Gastrocnemius medialis (tissue), 4 donors: ENCODE measurements around the gene RIBC1. TPM values are rescaled to one million over a fixed set of nuclear protein-coding genes. Genes with fewer than 3 reads are reported as not detected.

Experiments used
- ATAC-seq, 2 donors: fragments of 150-250 bp; one replicate each; pipeline ENCODE4 v1.9.1; 2016
- DNase-seq, 2 donors: peaks; one replicate each; pipeline ENCODE4 v3.0.0-alpha.2; 2019
- H3K27ac ChIP-seq, 4 donors: fragments of 200-600 bp; sonication (generic); 1 replicate in 1 of 4; 2 replicates in 3 of 4; pipeline ENCODE4 v1.5.1; 2016 to 2018; ENCODE audit warnings: mild to moderate bottlenecking in 2 of 4, moderate library complexity in 1 of 4
- H3K27me3 ChIP-seq, 3 donors: fragments of 200-600 bp; sonication (generic) in 2 of 3; 1 replicate in 1 of 3; 2 replicates in 2 of 3; pipeline versions ENCODE4 v1.5.1 to v1.6.0; 2016 to 2019; ENCODE audit warnings: mild to moderate bottlenecking in 1 of 3, moderate library complexity in 1 of 3
- H3K36me3 ChIP-seq, 2 donors: fragments of 200-600 bp; sonication (generic) in 1 of 2; one replicate each; pipeline ENCODE4 v1.5.1; 2017 to 2018
- H3K4me1 ChIP-seq, 2 donors: fragments of 200-600 bp; sonication (generic) in 1 of 2; one replicate each; pipeline ENCODE4 v1.5.1; 2016 to 2017; ENCODE audit warnings: mild to moderate bottlenecking in 2 of 2
- H3K4me3 ChIP-seq, 4 donors: fragments of 200-600 bp; sonication (generic) in 3 of 4; 1 replicate in 1 of 4; 2 replicates in 3 of 4; pipeline ENCODE4 v1.5.1; 2016 to 2019; ENCODE audit warnings: mild to moderate bottlenecking in 2 of 4
- H3K9me3 ChIP-seq, 3 donors: fragments of 200-600 bp; sonication (generic) in 2 of 3; 1 replicate in 1 of 3; 2 replicates in 2 of 3; pipeline ENCODE4 v1.5.1; 2016 to 2019
- POLR2A ChIP-seq, 2 donors: fragments of 450-650 bp; IDR thresholded peaks; one replicate each; pipeline ENCODE4 v1.6.1; 2017; ENCODE audit warnings: antibody characterized with exemption in 2 of 2, mild to moderate bottlenecking in 2 of 2, moderate library complexity in 2 of 2
- in situ Hi-C, 4 donors: fragments of 200-750 bp; cut with MboI; loops; one replicate each; pipeline versions ENCODE4 v1.15.0 to v1.8.0; 2017; ENCODE audit warnings: low sequenced_read_pairs in 4 of 4
- intact Hi-C: fragments of 100-400 bp; cut with DNase I; formaldehyde crosslinking; loops from one replicate; pipeline ENCODE4 v1.15.1; 2023; ENCODE audit warnings: low total_unique reads
- total RNA-seq, 4 donors: library from RNA; depleted of rRNA; stranded (reverse); fragments of >200 nt; gene quantifications; one replicate each; pipeline versions ENCODE4 v1.1.0 to v1.2.3, GENCODE V29; 2016
- TF ChIP-seq, protein P1 (sequence below), 5 experiments: fragments of 450-650 bp in 3 of 5; fragments of 200-600 bp in 2 of 5; sonication (generic) in 2 of 5; IDR thresholded peaks in 4 of 5; conservative IDR thresholded peaks in 1 of 5; 1 replicate in 4 of 5; 2 replicates in 1 of 5; pipeline ENCODE4 v1.5.1; 2016 to 2019; ENCODE audit warnings: antibody characterized with exemption in 5 of 5, mild to moderate bottlenecking in 3 of 5, moderate library complexity in 3 of 5

Gene RIBC1
- 1 to 10 TPM in 1 of 4 donors, under 1 TPM in 1, not detected in 2; 0.52 to 1.1 TPM for total RNA-seq

DNA sequence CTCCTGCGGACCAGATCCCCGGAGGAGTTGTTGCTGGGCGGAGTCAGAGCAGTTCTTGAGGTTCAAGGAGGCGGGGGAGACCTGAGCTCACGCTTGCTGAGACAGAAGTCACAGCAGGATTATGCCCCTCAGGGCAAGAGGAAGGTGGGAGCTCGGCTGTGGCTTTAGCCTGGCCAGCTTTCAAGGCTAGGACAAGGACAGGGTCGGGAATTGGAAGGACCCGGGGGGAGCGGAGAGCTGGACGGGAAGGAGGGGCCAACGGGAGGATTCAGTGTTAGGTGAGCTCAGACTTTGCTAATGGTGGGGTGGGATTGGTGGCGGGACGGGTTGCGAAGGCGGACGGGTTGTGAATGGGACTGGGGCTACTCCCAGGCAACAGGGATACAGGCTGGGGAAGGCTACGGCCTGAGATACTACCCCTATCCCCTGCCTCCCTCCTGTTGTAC, at the start of gene RIBC1:
RIBC1 (plus strand) TSS at position 13 of the 446 bp plus-strand sequence. CDS start 3,404 bp downstream, outside the sequence.
- intact Hi-C loops = loop anchor here (1.0 to 2.0 kb wide), 3 partner anchors 11 to 198 kb away; partner anchors contain the start of genes HSD17B10 and KDM5C
- Histone ChIP-seq H3K27ac (peak within 1 kb of the TSS; percentile 91 to 96 (median 94)), H3K9me3 (no peaks in the 10 kb centered on the region), H3K36me3 (no peaks in the 10 kb centered on the region), H3K4me1 (peaks cover 11 to 29% of the 10 kb centered on the region in 2 donors), H3K4me3 (peak within 1 kb of the TSS; percentile 65 to 89 (median 81)), H3K27me3 (no peaks in the 10 kb centered on the region)
- DNase-seq (no peak), ATAC-seq (no peak)
- in situ Hi-C loops = loop anchor here in 1 of 4 donors (10.0 kb wide), 1 partner anchor 108 kb away; no protein-coding TSS in a partner anchor
- TF ChIP-seq, protein P1, sequence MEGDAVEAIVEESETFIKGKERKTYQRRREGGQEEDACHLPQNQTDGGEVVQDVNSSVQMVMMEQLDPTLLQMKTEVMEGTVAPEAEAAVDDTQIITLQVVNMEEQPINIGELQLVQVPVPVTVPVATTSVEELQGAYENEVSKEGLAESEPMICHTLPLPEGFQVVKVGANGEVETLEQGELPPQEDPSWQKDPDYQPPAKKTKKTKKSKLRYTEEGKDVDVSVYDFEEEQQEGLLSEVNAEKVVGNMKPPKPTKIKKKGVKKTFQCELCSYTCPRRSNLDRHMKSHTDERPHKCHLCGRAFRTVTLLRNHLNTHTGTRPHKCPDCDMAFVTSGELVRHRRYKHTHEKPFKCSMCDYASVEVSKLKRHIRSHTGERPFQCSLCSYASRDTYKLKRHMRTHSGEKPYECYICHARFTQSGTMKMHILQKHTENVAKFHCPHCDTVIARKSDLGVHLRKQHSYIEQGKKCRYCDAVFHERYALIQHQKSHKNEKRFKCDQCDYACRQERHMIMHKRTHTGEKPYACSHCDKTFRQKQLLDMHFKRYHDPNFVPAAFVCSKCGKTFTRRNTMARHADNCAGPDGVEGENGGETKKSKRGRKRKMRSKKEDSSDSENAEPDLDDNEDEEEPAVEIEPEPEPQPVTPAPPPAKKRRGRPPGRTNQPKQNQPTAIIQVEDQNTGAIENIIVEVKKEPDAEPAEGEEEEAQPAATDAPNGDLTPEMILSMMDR (IDR thresholded peaks at IDR 0.05 in 4 of 5, conservative IDR thresholded peaks at IDR 0.05 in 1 of 5) = no peak
- TF ChIP-seq POLR2A (IDR thresholded peaks at IDR 0.05) = no peak

DNA sequence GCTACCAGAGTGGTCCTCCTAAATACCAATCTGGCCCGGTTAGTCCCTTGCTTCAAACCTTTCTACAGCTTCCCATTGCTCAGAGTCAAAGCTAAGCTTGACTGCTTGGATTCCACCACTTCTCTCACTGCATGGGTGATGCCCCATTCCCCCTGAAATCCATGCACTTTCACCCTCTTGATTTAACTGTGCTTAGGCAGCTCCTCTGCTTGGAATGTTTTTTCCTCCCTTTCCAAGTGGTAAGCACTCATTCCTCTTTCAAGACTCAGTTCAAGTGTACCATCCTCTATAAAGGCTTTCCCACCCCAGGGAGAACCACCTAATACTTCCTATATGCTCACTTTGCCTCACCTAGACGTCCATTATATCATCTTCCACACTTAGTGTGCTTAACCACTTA, 49.4 kb upstream of the RIBC1 start:
- intact Hi-C loops = no loop called here
- Histone ChIP-seq H3K36me3 (peaks cover 0 to 12% of the 10 kb centered on the region in 2 donors), H3K9me3 (peaks cover 0 to 2% (median 0%) of the 10 kb centered on the region in 3 donors), H3K4me1 (no peaks in the 10 kb centered on the region), H3K27me3 (no peaks in the 10 kb centered on the region), H3K4me3 (no peak overlapping the region), H3K27ac (no peak overlapping the region)
- ATAC-seq (no peak), DNase-seq (no peak)
- no peak for TF ChIP-seq POLR2A (IDR thresholded peaks at IDR 0.05)
- TF ChIP-seq, protein P1 (IDR thresholded peaks at IDR 0.05 in 4 of 5, conservative IDR thresholded peaks at IDR 0.05 in 1 of 5) = no peak
- in situ Hi-C loops = no loop called here

DNA sequence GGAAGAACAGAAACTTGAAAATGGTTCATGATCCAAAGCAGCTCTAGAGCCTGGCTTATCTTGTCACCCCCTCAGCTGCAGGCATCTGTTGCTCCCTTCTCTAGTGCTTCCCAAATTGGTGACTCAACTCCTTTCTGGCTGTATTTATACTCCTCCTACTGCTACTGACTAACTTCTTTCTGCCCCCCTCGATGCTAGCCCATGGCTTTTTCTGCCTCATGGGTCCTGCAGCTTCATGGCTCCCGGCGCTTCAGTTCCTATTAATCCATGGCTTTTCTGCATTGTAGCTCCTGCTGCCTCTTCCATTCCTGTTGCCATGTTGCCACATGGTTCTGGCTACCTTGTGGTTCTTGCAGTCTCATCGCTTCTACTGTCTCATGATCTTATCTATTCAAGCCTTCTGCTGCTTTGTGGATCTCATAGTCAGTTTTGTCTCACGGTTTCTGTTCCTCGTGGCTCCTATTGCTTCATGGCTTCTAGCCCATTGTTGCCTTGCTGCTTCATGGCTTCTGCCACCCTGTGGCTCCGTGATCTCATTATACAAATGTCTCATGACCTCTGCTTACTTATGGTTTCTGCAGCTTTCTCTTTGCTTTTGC, 48.4 kb upstream of the RIBC1 start:
- in situ Hi-C loops = no loop called here
- Histone ChIP-seq H3K27ac (no peak overlapping the region), H3K36me3 (peaks cover 0 to 22% of the 10 kb centered on the region in 2 donors), H3K9me3 (no peaks in the 10 kb centered on the region), H3K4me1 (no peaks in the 10 kb centered on the region), H3K4me3 (no peak overlapping the region), H3K27me3 (no peaks in the 10 kb centered on the region)
- no peak for DNase-seq
- no peak for TF ChIP-seq POLR2A (IDR thresholded peaks at IDR 0.05)
- TF ChIP-seq, protein P1 (IDR thresholded peaks at IDR 0.05 in 4 of 5, conservative IDR thresholded peaks at IDR 0.05 in 1 of 5) = no peak
- intact Hi-C loops = no loop called here
- no peak for ATAC-seq

DNA sequence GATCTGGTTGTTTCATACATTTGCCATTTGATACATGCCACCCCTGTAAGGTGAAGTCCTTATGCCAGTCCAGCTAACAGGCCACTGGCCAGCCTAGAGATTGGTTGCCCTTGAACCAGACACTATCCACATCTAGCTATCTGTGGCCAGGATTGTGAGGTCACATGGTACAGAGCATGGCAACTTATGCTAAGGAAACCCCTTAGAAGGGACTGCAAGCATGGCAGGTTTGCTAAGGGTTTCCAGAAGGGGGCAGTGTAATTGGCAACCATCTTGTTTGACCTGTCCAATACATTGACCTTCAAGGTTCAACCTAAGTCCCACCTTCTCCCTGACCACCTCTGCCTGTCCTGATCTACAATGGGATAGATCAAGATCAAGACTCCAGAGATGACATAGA, 47.8 kb upstream of the RIBC1 start:
- Histone ChIP-seq H3K9me3 (no peaks in the 10 kb centered on the region), H3K4me3 (no peak overlapping the region), H3K36me3 (peaks cover 0 to 28% of the 10 kb centered on the region in 2 donors), H3K4me1 (no peaks in the 10 kb centered on the region), H3K27ac (no peak overlapping the region), H3K27me3 (no peaks in the 10 kb centered on the region)
- ATAC-seq = no peak
- in situ Hi-C loops (no loop called here), intact Hi-C loops (no loop called here)
- TF ChIP-seq, protein P1 (IDR thresholded peaks at IDR 0.05 in 4 of 5, conservative IDR thresholded peaks at IDR 0.05 in 1 of 5) = no peak
- no peak for TF ChIP-seq POLR2A (IDR thresholded peaks at IDR 0.05)
- no peak for DNase-seq
